H1 (cell line): ENCODE results near the gene ZFAND6. TPM values are rescaled to one million over a fixed set of nuclear protein-coding genes. Genes with fewer than 3 reads are reported as not detected.

ENCODE experiments used
- CEBPB ChIP-seq: IDR thresholded peaks from 2 replicates; pipeline ENCODE4 v1.6.1; 2012; ENCODE audit warnings: low read depth, low read length
- CHD2 ChIP-seq: IDR thresholded peaks from 2 replicates; pipeline ENCODE4 v1.6.1; 2012; ENCODE audit warnings: low read length, improper control_type of control experiment
- CREB1 ChIP-seq: IDR thresholded peaks from 2 replicates; pipeline ENCODE4 v1.6.1; 2012; ENCODE audit warnings: inconsistent platforms
- RBBP5 ChIP-seq: IDR thresholded peaks from 2 replicates; pipeline ENCODE4 v1.7.1; 2012; ENCODE audit warnings: low read depth, mild to moderate bottlenecking, inconsistent platforms, low read length, moderate library complexity, borderline replicate concordance
- TAF7 ChIP-seq: optimal IDR thresholded peaks from 2 replicates; pipeline ENCODE3; 2011; ENCODE audit warnings: low read depth, mild to moderate bottlenecking, inconsistent platforms, low read length, moderate library complexity, borderline replicate concordance
- TCF12 ChIP-seq: IDR thresholded peaks from 2 replicates; pipeline ENCODE4 v1.6.1; 2011; ENCODE audit warnings: low read depth, mild to moderate bottlenecking, low read length
- polyA plus RNA-seq, 7 experiments: library from polyadenylated mRNA; depleted of rRNA in 3 of 7; stranded (reverse) in 5 of 7; unstranded in 2 of 7; fragments of >200 nt in 5 of 7; fragments of 200-250 nt in 2 of 7; gene quantifications; 1 replicate in 5 of 7; 2 replicates in 1 of 7; 4 replicates in 1 of 7; pipeline versions ENCODE4 v1.2.1 to v1.2.3, GENCODE V29; 2011 to 2013; ENCODE audit warnings: missing spikeins in 2 of 7, mixed read lengths in 2 of 7
- total RNA-seq: library from RNA; stranded (reverse); fragmentation: NEBNext Ultra II Directional; extraction: Animal tissue kit (Norgen Biotek cat#: 25700); gene quantifications from 2 replicates; pipeline ENCODE4 v1.2.1, GENCODE V29; 2021

Gene ZFAND6
- total and polyA plus RNA-seq, 2 of the 8 experiments (the other 6 are each of a cell fraction or from before 2014, with no cell fraction given): 136 to 237 TPM

DNA sequence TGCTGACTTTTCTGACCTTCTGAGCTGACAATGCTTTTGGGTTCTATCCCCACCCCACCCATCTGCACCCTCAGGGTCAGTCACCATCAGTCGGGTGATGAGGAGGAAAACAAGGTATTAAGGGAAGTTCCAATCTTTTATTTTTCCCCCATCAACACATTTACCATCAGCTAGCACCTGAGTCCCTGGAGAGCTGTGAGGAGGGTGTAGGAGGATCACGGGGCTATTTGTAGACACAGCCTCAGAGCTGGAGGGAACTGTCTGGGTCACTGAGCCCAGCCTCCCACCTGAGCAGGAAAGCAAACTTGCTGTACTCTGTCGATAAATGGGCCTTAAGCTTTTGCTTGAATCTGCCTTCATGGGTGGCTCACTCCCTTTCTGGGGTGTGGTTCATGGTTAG lies 24.8 kb upstream of the ZFAND6 start (continued):
- TF ChIP-seq RBBP5 (no peak), TCF12 (no peak), CHD2 (no peak), CEBPB (no peak), CREB1 (no peak), TAF7 (no peak)
